Skeletal muscle tissue (tissue), 4 donors: ENCODE results near the gene BIRC7. TPM values are rescaled to one million over a fixed set of nuclear protein-coding genes. Genes with fewer than 3 reads are reported as not detected.

Source experiments
- H3K27ac ChIP-seq: one replicate; pipeline ENCODE4 v1.7.0; 2013; ENCODE audit warnings: mild to moderate bottlenecking, low read depth, low read length, inconsistent platforms
- H3K27me3 ChIP-seq, 3 donors: one replicate each; pipeline ENCODE4 v1.7.0; 2013; ENCODE audit warnings: low read length in 3 of 3; ENCODE audit not compliant: control insufficient read depth in 3 of 3, insufficient read depth in 3 of 3
- H3K36me3 ChIP-seq, 3 donors: one replicate each; pipeline ENCODE4 v1.7.0; 2013; ENCODE audit warnings: low read length in 3 of 3; ENCODE audit not compliant: control insufficient read depth in 3 of 3, insufficient read depth in 3 of 3
- H3K4me1 ChIP-seq, 3 donors: one replicate each; pipeline ENCODE4 v1.7.0; 2013; ENCODE audit warnings: low read length in 3 of 3, mild to moderate bottlenecking in 3 of 3; ENCODE audit not compliant: control insufficient read depth in 3 of 3, insufficient read depth in 3 of 3
- H3K4me3 ChIP-seq, 3 donors: one replicate each; pipeline ENCODE4 v1.7.0; 2013; ENCODE audit warnings: low read length in 3 of 3
- H3K9ac ChIP-seq, 3 donors: one replicate each; pipeline ENCODE4 v1.7.0; 2013; ENCODE audit warnings: low read length in 3 of 3, mild to moderate bottlenecking in 3 of 3, moderate library complexity in 2 of 3, low read depth in 1 of 3
- H3K9me3 ChIP-seq, 3 donors: one replicate each; pipeline ENCODE4 v1.7.0; 2013; ENCODE audit warnings: low read length in 3 of 3; ENCODE audit not compliant: control insufficient read depth in 3 of 3
- total RNA-seq: library from RNA; depleted of rRNA; stranded (reverse); fragments of >200 nt; gene quantifications from one replicate; pipeline ENCODE4 v1.2.3, GENCODE V29; 2014
- donor health status: Osteomylitis.

Gene BIRC7
- total RNA-seq, 1 donor from 2014 or later: not detected

DNA sequence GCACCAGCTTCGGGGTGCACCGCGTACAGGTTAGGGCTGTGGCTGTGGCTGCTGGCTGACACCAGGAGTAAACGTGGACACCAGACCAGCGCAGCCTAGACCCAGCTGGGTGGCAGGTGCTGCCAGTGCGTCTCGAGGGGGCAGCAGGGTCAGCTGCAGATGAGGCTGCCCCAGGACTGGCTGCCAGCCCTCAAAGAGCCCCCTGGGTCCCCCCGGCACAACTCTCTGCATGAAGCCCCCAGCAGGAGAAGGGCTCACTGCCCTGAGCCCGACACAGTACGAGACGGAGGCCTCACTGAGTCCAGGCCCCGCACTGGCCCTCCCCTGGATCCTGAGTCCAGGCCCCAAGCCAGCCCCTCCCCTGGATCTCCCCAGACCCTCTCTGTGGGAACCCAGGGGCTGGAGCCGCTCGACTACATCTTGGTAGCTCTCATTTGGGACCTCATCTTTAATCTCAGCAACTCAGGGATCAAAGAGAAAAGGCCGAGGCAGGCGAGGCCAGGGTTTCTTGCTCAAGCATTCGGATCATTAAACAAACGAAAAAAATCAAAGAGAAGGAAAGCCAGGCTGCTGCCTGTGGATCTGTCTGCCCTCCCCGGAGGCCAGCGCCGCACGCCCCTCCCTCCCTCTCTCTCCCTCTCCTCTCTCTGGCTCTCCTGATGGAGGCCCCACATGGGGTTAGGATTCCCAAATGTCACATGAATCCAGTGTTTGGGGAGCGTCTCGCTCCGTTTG lies 25.5 kb downstream of the BIRC7 start:
- Histone ChIP-seq H3K9me3 (no peaks in the 10 kb centered on the region), H3K4me3 (no peak overlapping the region), H3K27me3 (peaks cover 60 to 92% (median 76%) of the 10 kb centered on the region in 3 donors), H3K9ac (no peak overlapping the region), H3K36me3 (no peaks in the 10 kb centered on the region), H3K4me1 (peaks cover 3 to 6% (median 5%) of the 10 kb centered on the region in 3 donors), H3K27ac (no peak overlapping the region)

DNA sequence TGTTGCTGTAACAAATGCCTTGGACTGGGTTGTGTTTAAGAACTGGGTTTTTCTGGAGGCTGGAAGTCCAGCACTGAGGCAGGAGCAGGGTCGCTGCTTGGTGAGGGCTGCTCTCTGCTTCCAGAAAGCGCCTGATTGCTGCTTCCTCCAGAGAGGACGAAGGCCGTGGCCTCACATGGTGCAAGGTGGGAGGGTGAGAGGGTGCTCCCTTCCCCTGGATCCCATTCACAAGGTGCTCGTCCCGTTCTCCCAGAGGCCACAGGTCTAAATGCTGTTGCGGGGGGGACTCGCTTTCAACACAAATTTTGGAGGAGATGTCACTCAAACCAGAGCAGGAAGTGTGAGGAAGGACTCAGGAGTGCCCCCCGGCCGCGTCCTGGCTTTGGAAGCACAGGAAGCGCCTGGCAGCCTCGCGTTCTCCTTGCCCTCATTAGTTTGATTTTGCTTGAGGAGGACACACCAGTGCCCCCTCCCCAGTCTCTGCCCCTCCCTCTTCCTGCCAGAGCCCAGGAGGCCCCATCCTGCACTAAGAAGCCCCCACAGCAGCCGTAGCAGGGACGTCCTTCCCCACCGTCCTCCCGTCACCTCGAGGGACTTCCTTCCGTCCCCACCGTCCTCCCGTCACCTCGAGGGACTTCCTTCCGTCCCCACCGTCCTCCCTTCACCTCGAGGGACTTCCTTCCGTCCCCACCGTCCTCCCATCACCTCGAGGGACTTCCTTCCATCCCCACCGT lies 26.3 kb downstream of the BIRC7 start:
- Histone ChIP-seq H3K27me3 (peaks cover 54 to 89% (median 74%) of the 10 kb centered on the region in 3 donors), H3K4me1 (peaks cover 5 to 11% (median 7%) of the 10 kb centered on the region in 3 donors), H3K9me3 (no peaks in the 10 kb centered on the region)

DNA sequence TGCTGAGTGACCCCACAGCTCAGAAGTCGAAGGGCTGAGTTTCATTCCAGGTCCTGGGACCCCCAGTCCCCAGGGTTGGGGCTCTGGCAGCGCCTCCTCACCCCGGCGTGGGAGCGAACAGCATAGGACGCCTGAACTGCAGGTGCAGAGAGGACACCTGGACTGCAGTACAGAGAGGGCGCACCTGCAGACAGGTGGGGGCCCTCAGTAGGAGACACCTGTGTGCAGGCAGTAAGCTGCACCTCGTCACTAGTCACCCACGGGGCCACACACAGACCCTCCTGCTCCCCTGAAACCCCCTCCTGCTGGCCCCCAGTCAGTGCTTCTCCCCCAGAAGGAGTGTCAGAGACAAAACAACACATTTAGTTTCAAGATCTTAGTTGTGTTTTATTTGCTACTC lies 27.1 kb downstream of the BIRC7 start:
- H3K27me3 ChIP-seq: peaks cover 54 to 89% (median 80%) of the 10 kb centered on the region in 3 donors
- H3K4me1 ChIP-seq: peaks cover 5 to 20% (median 7%) of the 10 kb centered on the region in 3 donors
- no peak overlapping the region for H3K9ac ChIP-seq
- H3K4me3 ChIP-seq: no peak overlapping the region
- no peak overlapping the region for H3K27ac ChIP-seq
- no peaks in the 10 kb centered on the region for H3K9me3 ChIP-seq
- H3K36me3 ChIP-seq: no peaks in the 10 kb centered on the region

More for the DNA sequence above, 26.3 kb downstream of the BIRC7 start:
- H3K36me3 ChIP-seq: no peaks in the 10 kb centered on the region
- no peak overlapping the region for H3K4me3 ChIP-seq
- no peak overlapping the region for H3K9ac ChIP-seq
- H3K27ac ChIP-seq: no peak overlapping the region

DNA sequence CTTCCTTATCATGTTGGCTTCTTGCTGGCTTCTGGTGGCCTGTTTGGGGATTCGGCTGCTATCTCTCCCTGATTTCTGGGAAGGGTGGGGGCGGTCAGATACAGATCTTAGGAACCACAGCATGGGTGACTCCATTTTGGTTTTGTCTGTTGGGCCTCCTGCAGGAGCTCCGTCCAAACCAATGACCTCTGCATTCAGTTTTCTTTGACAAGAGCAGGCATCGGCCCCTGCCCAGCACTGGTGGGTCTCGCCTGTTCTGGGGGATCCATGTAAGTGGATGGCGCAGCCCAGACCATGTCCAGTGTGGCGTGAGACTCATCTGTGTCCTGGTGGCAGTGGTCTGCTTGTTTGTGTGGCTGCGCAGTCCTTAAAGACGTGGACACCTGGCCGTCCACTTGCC lies 28.3 kb downstream of the BIRC7 start:
- Histone ChIP-seq H3K4me3 (no peak overlapping the region), H3K27ac (no peak overlapping the region), H3K9me3 (no peaks in the 10 kb centered on the region), H3K4me1 (peaks cover 5 to 30% (median 7%) of the 10 kb centered on the region in 3 donors), H3K36me3 (no peaks in the 10 kb centered on the region), H3K27me3 (peaks cover 61 to 89% (median 80%) of the 10 kb centered on the region in 3 donors), H3K9ac (no peak overlapping the region)

DNA sequence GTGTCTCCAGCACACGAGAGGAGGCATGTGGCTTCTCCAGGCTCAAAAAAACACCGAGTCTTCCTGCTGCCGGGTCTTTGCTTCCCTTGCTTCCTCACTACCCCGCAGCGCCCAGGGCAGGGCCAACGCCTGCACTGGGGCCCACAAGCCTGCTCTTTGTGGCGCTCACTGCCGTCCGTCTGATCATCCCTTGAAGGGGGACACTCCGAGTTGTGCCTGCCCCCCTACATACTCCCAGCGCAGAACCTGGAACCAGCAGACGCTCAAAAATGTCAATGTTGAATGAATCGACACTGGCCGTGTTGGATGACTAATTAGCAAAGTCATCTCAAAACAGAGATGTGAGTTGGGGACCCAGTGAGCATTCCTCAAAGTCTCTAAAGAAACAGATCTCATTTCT lies 28.8 kb downstream of the BIRC7 start:
- Histone ChIP-seq H3K27me3 (peaks cover 66 to 89% (median 80%) of the 10 kb centered on the region in 3 donors), H3K27ac (no peak overlapping the region), H3K9ac (no peak overlapping the region), H3K4me1 (peaks cover 5 to 31% (median 7%) of the 10 kb centered on the region in 3 donors), H3K36me3 (no peaks in the 10 kb centered on the region), H3K9me3 (no peaks in the 10 kb centered on the region), H3K4me3 (no peak overlapping the region)

DNA sequence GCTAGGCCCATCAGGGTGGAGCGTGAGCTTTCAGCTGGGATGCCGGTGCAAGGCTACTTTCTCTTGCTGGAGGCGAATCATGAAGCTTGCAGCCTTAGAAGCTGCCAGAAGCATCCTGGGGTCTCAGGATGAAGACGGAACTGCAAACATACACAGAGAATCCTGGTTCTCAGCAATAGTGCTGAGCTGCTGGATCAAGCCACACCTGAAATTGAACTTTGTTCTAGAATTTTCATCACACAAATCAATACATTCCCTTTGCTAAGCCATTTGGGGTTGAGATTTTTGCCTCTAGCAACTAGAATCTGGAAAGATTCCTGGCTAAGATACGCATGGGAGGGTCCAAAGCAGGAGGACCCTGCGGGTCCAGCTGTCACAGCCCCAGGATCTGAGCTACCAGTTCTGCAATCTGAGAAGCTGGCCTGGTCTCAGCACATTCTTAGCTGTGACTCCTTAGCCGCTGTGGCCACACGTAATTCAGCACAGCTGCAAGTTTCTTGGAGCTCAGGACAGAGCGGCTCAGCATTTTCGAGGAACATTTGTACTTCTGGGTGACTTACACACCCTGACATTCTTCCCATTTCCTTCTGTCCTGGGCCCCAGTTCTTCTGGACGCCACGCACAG lies 30.3 kb downstream of the BIRC7 start:
- Histone ChIP-seq H3K27ac (no peak overlapping the region), H3K4me1 (peaks cover 5 to 31% (median 7%) of the 10 kb centered on the region in 3 donors), H3K9ac (no peak overlapping the region), H3K27me3 (peaks cover 57 to 81% (median 73%) of the 10 kb centered on the region in 3 donors), H3K9me3 (no peaks in the 10 kb centered on the region), H3K4me3 (peak overlapping the region in 1 of 3 donors; percentile 6), H3K36me3 (no peaks in the 10 kb centered on the region)

DNA sequence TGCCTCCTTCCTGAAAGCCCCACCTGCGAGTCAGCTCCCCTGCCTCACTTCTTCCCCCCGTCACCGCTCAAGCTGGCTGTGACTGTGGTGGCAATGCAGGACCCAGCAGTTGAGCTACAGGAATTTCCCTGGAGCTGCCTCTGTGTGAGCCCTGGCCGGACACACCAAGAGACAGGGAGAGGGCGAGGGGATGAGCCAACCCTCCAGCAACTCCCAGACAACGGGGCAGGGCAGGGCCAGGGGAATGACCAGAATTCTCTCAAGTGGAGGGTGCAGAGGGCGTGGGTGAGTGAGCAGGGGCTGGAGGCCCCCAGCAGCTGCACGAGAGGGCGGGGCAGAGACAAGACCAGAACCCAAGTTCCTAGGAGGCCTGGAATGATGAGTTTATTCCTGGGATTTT lies 32.0 kb downstream of the BIRC7 start:
- H3K4me3 ChIP-seq: no peak overlapping the region
- H3K9me3 ChIP-seq: no peaks in the 10 kb centered on the region
- no peak overlapping the region for H3K9ac ChIP-seq
- no peak overlapping the region for H3K27ac ChIP-seq
- peaks cover 9 to 34% (median 11%) of the 10 kb centered on the region in 3 donors for H3K4me1 ChIP-seq
- no peaks in the 10 kb centered on the region for H3K36me3 ChIP-seq
- H3K27me3 ChIP-seq: peaks cover 49 to 66% (median 60%) of the 10 kb centered on the region in 3 donors

DNA sequence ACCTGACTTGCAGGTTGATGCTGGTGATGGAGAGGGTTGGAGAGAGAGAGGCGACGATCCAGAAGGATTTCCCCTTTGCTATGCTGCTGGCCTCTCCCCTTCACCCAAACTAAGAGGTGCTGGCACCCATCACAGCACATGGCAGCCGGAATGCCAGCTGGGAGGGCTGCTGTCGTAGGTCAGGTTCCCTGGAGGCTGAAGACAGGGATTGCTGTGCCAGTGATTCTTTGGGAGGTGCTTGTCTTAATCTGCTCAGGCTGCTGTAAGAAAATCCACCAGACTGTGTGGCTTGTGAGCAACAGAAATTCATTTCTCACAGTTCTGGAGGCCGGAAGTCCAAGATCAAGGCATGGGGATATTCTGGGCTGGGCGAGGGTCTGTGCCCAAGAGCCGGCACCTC lies 32.6 kb downstream of the BIRC7 start:
- Histone ChIP-seq H3K4me3 (no peak overlapping the region), H3K9ac (no peak overlapping the region), H3K27ac (no peak overlapping the region), H3K4me1 (peaks cover 9 to 37% (median 11%) of the 10 kb centered on the region in 3 donors), H3K36me3 (no peaks in the 10 kb centered on the region), H3K27me3 (peaks cover 44 to 61% (median 55%) of the 10 kb centered on the region in 3 donors), H3K9me3 (no peaks in the 10 kb centered on the region)

DNA sequence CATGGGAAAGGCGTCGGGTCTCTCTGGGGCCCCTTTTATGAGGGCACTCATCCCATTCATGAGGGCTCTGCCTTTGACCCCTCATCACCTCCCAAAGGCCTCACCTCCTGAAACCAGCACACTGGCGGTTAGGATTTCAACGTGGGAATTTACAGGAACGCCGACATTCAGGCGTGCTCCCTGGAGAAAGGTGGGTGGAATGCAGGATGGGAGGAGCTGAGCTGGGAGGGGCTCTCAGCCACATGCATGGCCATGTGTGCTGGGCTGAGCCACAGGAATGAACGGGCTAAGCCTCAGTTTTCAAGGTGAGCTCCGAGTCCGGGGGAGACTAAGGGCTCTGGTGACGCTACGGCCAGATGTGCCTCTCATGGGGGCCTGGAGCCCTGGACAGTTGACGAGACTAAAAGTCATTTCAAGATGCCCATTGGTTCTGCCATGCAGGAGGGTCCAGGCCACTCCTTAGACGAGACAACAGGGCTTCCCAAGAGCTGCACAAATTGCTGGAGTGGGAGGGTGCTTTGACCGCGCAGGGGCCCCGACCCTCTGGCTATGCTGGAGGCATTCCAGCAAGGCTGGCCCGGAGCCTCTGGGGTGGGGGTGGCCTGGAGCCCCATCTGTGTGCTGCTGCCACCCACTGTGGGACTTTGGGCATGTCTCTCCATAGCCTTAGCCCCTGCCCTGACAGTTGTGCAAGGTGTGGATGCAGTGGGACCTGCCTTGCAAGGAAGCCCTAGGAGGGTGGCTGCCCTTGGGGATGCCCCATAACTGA lies 33.1 kb downstream of the BIRC7 start:
- no peaks in the 10 kb centered on the region for H3K36me3 ChIP-seq
- H3K4me3 ChIP-seq: no peak overlapping the region
- no peak overlapping the region for H3K27ac ChIP-seq
- H3K27me3 ChIP-seq: peaks cover 44 to 58% (median 52%) of the 10 kb centered on the region in 3 donors
- H3K4me1 ChIP-seq: peaks cover 14 to 42% (median 15%) of the 10 kb centered on the region in 3 donors
- no peaks in the 10 kb centered on the region for H3K9me3 ChIP-seq
- H3K9ac ChIP-seq: no peak overlapping the region
